GM19397 (cell line): ENCODE results near the gene MAPK7.

Experiments
- ATAC-seq: cut with Tn5 transposase; IDR thresholded peaks from one replicate; pipeline ENCODE4 v1.9.1; 2021; ENCODE audit warnings: mild to moderate bottlenecking, moderate library complexity; ENCODE audit not compliant: unreplicated experiment

The MAPK7 gene

DNA sequence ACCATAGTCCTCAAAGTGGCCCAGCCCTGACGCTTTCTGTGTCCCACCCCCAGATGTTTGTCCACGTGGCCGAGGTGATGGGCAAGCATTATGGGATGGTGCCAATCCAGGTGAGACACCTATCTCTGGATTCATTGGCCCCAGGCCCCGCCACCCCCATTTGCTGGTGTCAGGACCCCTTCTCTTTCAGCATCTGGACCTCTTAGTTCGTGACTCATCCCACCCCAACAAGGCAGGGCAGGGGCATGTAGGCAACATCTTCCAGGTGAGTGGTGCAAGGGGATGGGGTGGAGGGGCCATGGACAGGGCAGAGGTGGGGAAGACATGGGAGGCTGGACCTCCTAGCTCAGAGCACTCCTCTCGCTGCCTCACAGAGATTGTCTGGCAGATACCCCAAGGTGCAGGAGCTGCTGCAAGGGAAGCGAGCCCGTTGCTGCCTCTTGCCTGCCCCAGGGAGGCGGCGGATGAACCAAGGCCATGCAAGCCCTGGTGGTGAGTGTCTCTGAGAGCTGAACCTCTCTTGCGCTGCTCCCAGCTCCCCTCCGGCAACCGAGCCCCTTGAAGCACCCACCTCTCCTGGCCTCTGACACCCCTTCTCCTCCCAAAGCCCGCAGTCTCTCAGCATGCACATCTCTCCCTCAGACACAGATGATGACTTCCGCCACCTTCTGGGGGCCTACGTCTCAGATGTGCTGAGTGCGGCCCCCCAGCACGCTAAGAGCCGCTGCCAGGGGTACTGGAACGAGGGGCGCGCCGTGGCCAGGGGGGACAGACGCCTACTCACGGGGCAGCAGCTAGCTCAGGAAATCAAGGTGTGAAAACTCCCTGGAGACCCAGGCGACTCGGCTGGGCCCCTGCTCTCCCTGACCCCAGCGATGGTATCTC is 36.3 kb downstream of the MAPK7 start:
- ATAC-seq: no peak

DNA sequence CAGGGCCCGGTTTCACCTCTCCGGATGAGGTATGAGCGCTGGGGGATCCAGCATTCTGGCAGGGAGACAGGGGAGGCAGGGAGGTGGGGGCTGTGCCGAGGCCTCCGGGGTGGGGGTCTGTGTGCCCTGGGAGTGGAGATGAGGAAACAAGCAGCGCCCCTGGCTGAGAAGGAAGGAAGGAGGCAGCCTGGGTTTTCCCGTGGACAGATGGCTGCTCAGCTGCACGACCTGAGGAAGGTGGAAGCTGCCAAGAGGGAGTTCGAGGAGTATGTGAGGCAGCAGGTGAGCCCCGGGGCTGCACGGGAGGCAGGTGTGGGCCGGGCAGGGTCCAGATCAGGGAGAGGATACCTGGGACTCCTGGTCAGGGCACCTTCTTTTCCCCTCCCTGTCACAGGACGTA is 37.0 kb downstream of the MAPK7 start:
- ATAC-seq: no peak

DNA sequence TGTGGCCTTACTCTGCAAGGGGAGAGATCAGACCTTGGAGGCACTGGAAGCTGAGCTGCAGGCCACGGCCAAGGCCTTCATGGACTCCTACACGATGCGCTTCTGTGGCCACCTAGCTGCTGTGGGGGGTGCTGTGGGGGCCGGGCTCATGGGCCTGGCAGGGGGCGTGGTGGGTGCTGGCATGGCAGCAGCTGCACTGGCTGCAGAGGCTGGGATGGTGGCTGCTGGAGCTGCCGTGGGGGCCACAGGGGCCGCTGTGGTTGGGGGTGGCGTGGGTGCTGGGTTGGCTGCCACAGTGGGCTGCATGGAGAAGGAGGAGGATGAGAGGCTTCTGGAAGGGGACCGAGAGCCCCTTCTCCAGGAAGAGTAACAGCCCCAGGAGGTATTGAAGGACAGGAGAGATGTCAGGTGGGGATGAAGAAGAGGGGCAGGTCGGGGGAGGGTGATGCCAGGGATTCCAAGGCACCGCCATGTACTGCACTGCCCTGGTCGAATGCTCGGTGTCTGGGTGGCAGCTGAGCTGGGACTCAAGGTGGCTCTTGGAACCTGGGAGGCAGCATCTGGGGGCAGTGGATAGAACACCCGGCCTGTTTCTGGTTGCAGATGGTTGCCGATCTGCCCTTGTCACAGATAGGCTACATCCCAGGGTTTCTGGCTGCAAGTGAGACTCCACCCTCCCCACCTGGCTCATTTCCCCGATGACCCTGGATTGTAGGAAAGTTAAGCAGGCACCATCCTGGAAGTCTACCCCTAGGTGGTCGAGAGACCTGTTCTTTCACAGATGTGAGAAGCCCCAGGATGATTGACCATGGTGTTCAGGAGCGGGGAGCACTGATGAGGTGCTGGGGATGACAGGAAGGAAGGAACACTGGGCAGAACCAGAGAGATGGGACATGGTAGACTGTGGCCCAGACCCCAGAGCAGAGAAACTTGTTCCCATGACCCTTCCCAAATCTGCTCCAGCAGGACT is 37.8 kb downstream of the MAPK7 start:
- no peak for ATAC-seq

DNA sequence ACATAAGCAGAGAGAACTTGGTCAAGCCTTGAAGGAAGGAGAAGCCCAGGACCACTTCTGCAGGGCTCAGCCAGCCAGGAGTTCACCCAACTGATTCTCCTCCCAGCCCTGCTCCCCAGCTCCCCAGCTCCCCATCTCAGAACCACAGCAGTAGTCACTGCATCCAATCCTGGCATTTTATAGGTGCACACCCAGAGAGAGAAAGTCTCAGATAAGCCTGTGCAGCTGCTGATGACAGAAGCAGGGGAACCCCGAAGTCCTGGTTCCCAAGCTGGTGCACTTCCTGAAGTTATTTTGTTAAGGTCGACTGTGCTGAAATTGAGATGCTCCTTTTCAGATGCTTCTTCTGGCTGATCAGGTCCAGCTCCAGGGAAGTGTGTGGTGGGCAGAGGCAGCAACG is 39.3 kb downstream of the MAPK7 start:
- ATAC-seq: no peak

DNA sequence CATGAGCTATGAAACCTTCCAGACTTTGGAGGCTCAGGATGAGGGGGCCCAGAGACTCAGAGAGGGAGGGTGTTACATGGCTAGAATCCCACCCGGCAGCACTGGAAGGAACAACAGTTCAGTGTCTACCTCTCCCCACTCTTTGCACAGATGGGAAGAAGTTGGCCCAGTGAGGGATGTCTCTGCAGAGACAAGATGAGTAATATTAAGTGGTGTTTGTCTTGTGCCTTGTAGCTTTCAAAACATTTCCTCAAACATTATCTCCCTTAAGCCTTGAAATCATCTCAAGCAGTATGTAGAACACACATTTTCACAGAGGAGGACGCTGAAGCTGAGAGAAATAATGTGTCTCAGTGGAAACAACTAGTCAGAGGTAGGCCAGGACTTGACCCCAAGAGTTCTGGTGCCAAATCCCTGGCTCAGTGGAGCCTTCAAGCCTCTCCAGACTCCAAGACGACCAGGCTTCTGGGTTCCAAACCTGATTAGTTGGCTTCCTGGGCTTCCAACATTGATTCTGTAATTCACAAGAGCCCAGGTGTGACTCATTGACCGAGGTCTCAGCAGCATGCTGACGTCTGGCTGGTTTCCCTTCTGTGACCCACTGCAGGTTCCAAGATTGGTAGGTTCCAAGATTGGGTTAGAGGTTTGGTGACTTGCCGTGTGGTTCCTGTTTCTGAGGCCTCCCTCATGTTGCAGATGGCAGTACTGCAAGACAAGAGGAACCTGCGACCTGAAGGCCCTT is 40.1 kb downstream of the MAPK7 start:
- ATAC-seq: no peak

DNA sequence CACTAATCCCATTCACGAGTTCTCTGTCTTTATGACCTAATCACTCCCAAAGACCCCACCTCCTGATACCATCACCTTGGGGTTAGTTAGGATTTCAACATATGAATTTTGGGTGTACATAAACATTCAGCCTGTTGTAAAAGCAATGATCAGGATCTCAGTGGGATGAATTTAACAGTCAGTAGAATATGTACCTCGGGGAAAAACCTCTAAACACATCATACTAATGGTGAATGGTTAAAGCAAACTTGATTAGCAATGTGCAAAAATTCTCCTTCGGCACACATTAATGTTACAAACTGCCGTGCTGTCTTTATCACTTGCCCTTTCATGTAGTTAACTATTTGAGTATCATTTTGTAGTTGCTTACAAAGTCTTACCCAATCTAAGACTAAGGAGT is 42.9 kb downstream of the MAPK7 start:
- ATAC-seq: no peak

DNA sequence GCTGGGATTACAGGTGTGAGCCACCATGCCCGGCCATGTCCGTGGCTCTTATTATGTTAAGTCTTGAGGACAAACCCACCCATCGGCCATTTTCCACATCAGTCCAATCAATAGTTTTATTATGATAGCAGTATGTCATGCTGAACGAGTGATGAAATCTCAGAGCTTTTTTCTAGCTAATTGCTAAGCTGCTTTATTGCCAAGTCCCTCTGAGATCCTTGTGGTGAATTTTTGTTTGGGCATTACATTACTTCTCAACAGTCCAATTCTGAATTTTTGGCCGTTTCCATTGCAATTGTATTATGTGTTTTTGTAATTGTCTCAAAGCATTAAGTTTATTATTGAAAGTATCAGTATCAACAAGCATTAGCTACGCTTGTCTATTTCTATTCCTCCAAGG is 43.6 kb downstream of the MAPK7 start:
- ATAC-seq: no peak

DNA sequence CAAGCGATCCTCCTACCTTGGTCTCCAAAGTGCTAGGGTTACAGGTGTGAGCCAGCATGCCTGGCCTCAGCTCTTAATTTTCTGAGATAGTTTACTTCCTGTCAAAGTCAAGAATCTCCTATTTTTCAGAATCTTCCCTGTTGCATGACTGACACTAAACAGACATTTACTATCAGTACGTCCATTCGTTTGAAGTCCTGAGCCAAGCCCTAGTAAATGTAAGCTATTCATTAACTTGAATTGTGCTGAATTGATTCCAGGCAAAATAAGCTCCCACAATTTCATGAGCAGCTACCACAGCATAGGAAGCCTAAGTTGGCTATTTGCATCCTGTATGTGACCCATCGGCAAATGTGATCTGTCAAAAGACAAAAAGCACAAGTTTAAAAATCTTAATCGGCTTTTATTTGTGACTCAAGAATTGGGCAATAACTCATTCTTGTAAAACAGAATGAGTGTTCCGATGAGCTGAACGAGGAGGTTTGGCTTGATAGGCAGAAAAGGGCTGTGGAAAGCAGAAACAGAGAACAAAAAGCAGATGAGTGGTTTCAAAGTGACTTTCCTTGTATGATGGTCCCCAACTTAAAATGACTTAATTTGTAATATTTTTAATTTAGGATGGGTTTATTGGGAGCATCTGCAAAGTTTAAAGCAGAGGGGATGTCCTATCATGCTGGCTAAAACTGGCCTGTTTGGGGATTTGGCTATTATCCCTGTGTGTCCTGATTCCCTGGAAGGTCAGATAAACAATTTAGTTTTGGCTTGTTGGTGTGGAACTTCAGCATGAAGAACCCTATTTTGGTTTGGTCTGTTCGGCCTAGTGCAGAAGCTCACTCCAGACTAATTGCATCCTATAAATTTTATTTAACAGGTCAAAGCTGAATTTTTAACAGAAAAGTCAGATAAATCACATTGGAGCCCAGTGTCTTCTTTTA is 46.9 kb downstream of the MAPK7 start:
- no peak for ATAC-seq

DNA sequence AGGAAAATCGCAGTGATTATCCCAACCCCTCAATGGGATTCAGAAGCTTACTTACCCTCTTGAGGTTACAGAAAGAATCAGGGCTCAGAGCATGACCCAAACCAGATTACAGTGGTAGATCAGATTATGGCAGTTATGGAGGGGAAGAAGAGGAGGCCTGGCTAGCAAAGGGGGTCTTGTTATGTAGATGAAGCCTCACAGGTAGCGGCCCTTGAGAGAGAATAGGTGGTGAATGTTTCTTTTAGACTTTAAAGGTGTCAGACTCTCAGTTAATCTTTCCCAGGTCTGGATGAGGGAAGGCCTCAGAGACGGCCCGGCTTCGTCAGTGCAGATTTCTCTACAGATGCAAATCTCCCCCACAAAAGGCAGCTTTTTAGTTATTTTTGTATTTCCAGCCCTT is 48.3 kb downstream of the MAPK7 start:
- no peak for ATAC-seq

DNA sequence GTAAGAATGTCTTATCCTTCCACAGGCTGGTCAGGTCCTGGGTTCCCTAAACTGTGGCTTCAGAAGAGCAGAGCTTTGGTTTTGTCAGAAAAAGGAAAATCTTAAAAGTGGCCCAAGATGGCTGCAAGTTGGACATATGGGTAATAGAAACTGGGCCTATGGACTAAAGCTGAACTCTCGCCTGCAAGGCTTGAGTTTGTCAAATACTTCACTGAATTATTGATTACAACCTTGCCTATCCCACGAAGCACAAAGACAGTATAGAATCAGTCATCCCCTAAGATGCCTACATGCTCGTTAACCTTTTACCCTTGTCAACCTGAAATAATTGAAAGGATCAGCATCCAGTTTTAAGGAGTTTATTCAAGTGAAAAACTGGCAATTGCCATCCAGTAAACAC is 53.4 kb downstream of the MAPK7 start:
- no peak for ATAC-seq
